GM19043 (cell line): ENCODE results near the gene JMJD8.
A peak's percentile ranks its signal among the peaks of the same experiment; 100 is the strongest.
"Not testable (repeated sequence)": the region's sequence is repeated elsewhere in the genome, so short reads cannot be mapped to it uniquely, and the experiment has no call there.

Experiments used
- ATAC-seq: cut with Tn5 transposase; IDR thresholded peaks from one replicate; pipeline ENCODE4 v1.9.1; 2021; ENCODE audit warnings: low read depth; ENCODE audit not compliant: unreplicated experiment

Gene JMJD8

GRCh38 chr16:722835-723633 is 38.9 kb upstream of the JMJD8 start:
- ATAC-seq: no peak

- no peak for ATAC-seq
These were observed 37.8 kb upstream of the JMJD8 start for GRCh38 chr16:721765-722540.

GRCh38 chr16:720990-721764 is 37.0 kb upstream of the JMJD8 start, which contains the start of gene ANTKMT:
TSS of gene ANTKMT (plus strand) at chr16:721146. CDS start at chr16:721275, 129 bp downstream.
- ATAC-seq: no peak

- no peak for ATAC-seq
These were observed 36.4 kb upstream of the JMJD8 start for GRCh38 chr16:720447-720989.

- no peak for ATAC-seq
These were observed 35.8 kb upstream of the JMJD8 start for GRCh38 chr16:719815-720446.

GRCh38 chr16:718922-719321 is 34.8 kb upstream of the JMJD8 start:
- ATAC-seq: no peak

GRCh38 chr16:718389-718788 is 34.3 kb upstream of the JMJD8 start:
- no peak for ATAC-seq

GRCh38 chr16:717450-718245 is 33.5 kb upstream of the JMJD8 start:
- no peak for ATAC-seq

- ATAC-seq: no peak
These were observed 32.7 kb upstream of the JMJD8 start for GRCh38 chr16:716768-717325.

- ATAC-seq: no peak
These were observed 32.0 kb upstream of the JMJD8 start for GRCh38 chr16:716200-716568.

- no peak for ATAC-seq
These were observed 31.5 kb upstream of the JMJD8 start for GRCh38 chr16:715477-716199.

- peak; percentile 60 for ATAC-seq
These were observed 30.7 kb upstream of the JMJD8 start, which contains the start of gene METRN for GRCh38 chr16:714558-715476. TSS of gene METRN (plus strand) at chr16:715118. CDS start at chr16:715290, 172 bp downstream.

- ATAC-seq: no peak
These were observed 29.9 kb upstream of the JMJD8 start for GRCh38 chr16:714079-714478.

- not testable (repeated sequence) for ATAC-seq
These were observed 28.7 kb upstream of the JMJD8 start for GRCh38 chr16:712740-713250.

GRCh38 chr16:711548-712320 is 27.6 kb upstream of the JMJD8 start:
- ATAC-seq: no peak

- ATAC-seq: no peak
These were observed 26.9 kb upstream of the JMJD8 start for GRCh38 chr16:711084-711483.
